ENCODE data around the gene RSPO4.

RSPO4 gene

GRCh38 chr20:913306-913849, 88.7 kb downstream of the RSPO4 start:
- Histone ChIP-seq H3K27ac (ENCODE audit: low read length) (no peak overlapping the region), H3K27me3 (ENCODE audit: insufficient read depth, low read length) (no peaks in the 10 kb centered on the region; the same call in 1 of the 2 replicates), H3K36me3 (ENCODE audit: insufficient read depth, low read depth, low read length) (no peaks in the 10 kb centered on the region), H3K9ac (ENCODE audit: low read depth, low read length) (no peak overlapping the region), H3K4me1 (ENCODE audit: insufficient read depth, low read length) (0 out of 2 replicates have a peak, but pooled peaks cover 3% of the 10 kb centered on the region), H3K4me3 (ENCODE audit: low read length) (no peak overlapping the region), H3K9me3 (ENCODE audit: insufficient read depth, low read depth, low read length) (no peaks in the 10 kb centered on the region)

- Histone ChIP-seq H3K4me1 (ENCODE audit: insufficient read depth, low read length) (0 out of 2 replicates have a peak, but pooled peaks cover 3% of the 10 kb centered on the region), H3K36me3 (ENCODE audit: insufficient read depth, low read depth, low read length) (no peaks in the 10 kb centered on the region), H3K9me3 (ENCODE audit: insufficient read depth, low read depth, low read length) (no peaks in the 10 kb centered on the region), H3K27me3 (ENCODE audit: insufficient read depth, low read length) (no peaks in the 10 kb centered on the region; the same call in 1 of the 2 replicates), H3K9ac (ENCODE audit: low read depth, low read length) (no peak overlapping the region), H3K27ac (ENCODE audit: low read length) (no peak overlapping the region), H3K4me3 (ENCODE audit: low read length) (no peak overlapping the region)
Measured at GRCh38 chr20:911882-912600, 90.1 kb downstream of the RSPO4 start.

GRCh38 chr20:910870-911770, 91.0 kb downstream of the RSPO4 start:
- Histone ChIP-seq H3K9ac (ENCODE audit: low read depth, low read length) (no peak overlapping the region), H3K4me3 (ENCODE audit: low read length) (no peak overlapping the region), H3K36me3 (ENCODE audit: insufficient read depth, low read depth, low read length) (no peaks in the 10 kb centered on the region), H3K4me1 (ENCODE audit: insufficient read depth, low read length) (no peaks in the 10 kb centered on the region), H3K27me3 (ENCODE audit: insufficient read depth, low read length) (no peaks in the 10 kb centered on the region; the same call in 1 of the 2 replicates), H3K9me3 (ENCODE audit: insufficient read depth, low read depth, low read length) (no peaks in the 10 kb centered on the region), H3K27ac (ENCODE audit: low read length) (no peak overlapping the region)

- no peaks in the 10 kb centered on the region for H3K9me3 ChIP-seq (ENCODE audit: insufficient read depth, low read depth, low read length)
- no peak overlapping the region for H3K4me3 ChIP-seq (ENCODE audit: low read length)
- no peaks in the 10 kb centered on the region for H3K4me1 ChIP-seq (ENCODE audit: insufficient read depth, low read length)
- H3K9ac ChIP-seq (ENCODE audit: low read depth, low read length) = no peak overlapping the region
- H3K36me3 ChIP-seq (ENCODE audit: insufficient read depth, low read depth, low read length) = no peaks in the 10 kb centered on the region
- no peak overlapping the region for H3K27ac ChIP-seq (ENCODE audit: low read length)
- no peaks in the 10 kb centered on the region; the same call in 1 of the 2 replicates for H3K27me3 ChIP-seq (ENCODE audit: insufficient read depth, low read length)
Measured at GRCh38 chr20:910132-910869, 91.8 kb downstream of the RSPO4 start.

- Histone ChIP-seq H3K27me3 (ENCODE audit: insufficient read depth, low read length) (no peaks in the 10 kb centered on the region; the same call in 1 of the 2 replicates), H3K9me3 (ENCODE audit: insufficient read depth, low read depth, low read length) (no peaks in the 10 kb centered on the region), H3K36me3 (ENCODE audit: insufficient read depth, low read depth, low read length) (no peaks in the 10 kb centered on the region), H3K9ac (ENCODE audit: low read depth, low read length) (no peak overlapping the region), H3K4me1 (ENCODE audit: insufficient read depth, low read length) (no peaks in the 10 kb centered on the region), H3K27ac (ENCODE audit: low read length) (no peak overlapping the region), H3K4me3 (ENCODE audit: low read length) (no peak overlapping the region)
Measured at GRCh38 chr20:909641-910040, 92.5 kb downstream of the RSPO4 start.

Measured in iPS-20b (cell line).